OCI-LY3 (cell line): ENCODE measurements around the gene C16orf89.
"Not testable (repeated sequence)": the region's sequence is repeated elsewhere in the genome, so short reads cannot be mapped to it uniquely, and the experiment has no call there.

Experiments
- CTCF ChIP-seq: fragments of 200-600, 300-600 bp; sonication (generic); IDR thresholded peaks from 2 replicates; pipeline ENCODE4 v1.5.1; 2014; ENCODE audit warnings: antibody characterized with exemption, low read length, low read depth
- EZH2phosphoT487 ChIP-seq: fragments of 200-600 bp; shearing (Covaris generic); IDR thresholded peaks from 2 replicates; pipeline ENCODE4 v1.6.1; 2018; ENCODE audit warnings: antibody characterized with exemption, mixed run types, low read depth

- not testable (repeated sequence) for TF ChIP-seq CTCF, EZH2phosphoT487
Measured at GRCh38 chr16:5073771-5074170, 8.0 kb upstream of the C16orf89 start.
